Coronary artery (tissue), 2 donors: Measurements from ENCODE around the gene ZNF555.
A peak's percentile ranks its signal among the peaks of the same experiment; 100 is the strongest.

Source experiments
- DNase-seq: peaks from one replicate; pipeline ENCODE4 v3.0.0-alpha.2; 2017; ENCODE audit warnings: low spot score
- H3K27ac ChIP-seq, 2 donors: fragments of 200-600 bp; sonication (generic); one replicate each; pipeline ENCODE4 v1.5.1; 2016 to 2019
- H3K4me3 ChIP-seq: fragments of 200-600 bp; sonication (generic); 2 replicates; pipeline ENCODE4 v1.5.1; 2016; ENCODE audit warnings: mild to moderate bottlenecking, moderate library complexity
- CTCF ChIP-seq: fragments of 200-600 bp; sonication (generic); IDR thresholded peaks from one replicate; pipeline ENCODE4 v1.5.1; 2019; ENCODE audit warnings: antibody characterized with exemption

ZNF555 gene

GRCh38 chr19:2837430-2837829, 3.8 kb upstream of the ZNF555 start:
- no peak for TF ChIP-seq CTCF
- Histone ChIP-seq H3K4me3 (no peak overlapping the region), H3K27ac (no peak overlapping the region)
- DNase-seq = no peak

GRCh38 chr19:2841855-2842574, 740 bp downstream of the ZNF555 start:
- no peak for TF ChIP-seq CTCF
- peak overlapping the region; percentile 88 for H3K4me3 ChIP-seq
- no peak for DNase-seq
- H3K27ac ChIP-seq = peak overlapping the region; percentile 92 to 99

DNA sequence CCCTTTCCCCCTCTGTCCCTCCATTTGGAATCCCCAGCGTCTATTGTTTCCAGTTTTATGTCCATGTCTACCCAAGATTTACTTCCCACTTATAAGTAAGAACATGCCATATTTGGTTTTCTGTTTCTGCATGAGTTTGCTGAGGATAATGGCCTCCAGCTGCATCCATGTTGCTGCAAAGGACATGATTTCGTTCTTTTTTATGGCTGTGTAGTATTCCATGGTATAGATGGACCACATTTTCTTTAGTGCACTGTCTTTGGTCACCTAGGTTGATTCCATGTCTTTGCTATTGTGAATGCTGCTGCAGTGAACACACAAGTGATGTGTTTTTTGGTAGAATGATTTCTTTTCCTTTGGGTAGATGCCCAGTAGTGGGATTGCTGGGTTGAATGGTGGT, 3.8 kb downstream of the ZNF555 start:
- H3K4me3 ChIP-seq = no peak overlapping the region
- no peak overlapping the region for H3K27ac ChIP-seq
- no peak for DNase-seq
- TF ChIP-seq CTCF = no peak

DNA sequence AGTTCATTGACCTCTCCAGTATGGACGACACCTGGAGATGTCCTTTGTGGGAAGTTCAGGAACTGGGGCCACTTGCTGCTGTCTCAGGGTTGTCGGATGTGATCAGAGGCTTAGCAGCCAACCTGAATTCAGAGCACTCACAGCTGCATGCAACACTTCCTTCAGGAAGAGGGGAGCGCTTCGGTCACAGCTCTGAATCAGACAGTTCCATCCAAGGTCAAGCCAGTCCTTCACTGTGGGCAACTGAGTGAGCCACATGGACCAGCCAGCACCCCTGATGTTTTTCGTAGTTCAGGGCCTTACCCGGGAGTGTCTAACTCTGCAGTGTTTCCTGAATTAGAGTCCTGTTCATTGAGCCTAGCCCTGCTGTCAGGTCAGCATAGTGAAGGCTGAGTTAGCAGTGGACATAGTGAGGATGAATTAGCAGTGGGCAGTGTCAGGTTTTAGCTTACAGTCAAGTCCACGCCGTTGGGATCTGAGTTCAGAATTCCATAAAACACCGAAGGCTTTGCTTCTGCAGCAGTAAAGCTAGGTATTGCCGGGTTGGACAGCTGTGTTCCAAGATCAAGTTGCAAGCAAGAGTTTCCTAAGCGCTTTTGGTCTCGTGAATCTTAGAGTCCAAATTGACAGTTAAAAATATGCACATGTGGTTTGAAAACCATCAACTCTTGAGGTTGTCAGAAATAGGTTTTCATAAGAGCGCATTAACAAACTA, 5.1 kb downstream of the ZNF555 start:
- Histone ChIP-seq H3K4me3 (no peak overlapping the region), H3K27ac (no peak overlapping the region)
- no peak for TF ChIP-seq CTCF
- no peak for DNase-seq

DNA sequence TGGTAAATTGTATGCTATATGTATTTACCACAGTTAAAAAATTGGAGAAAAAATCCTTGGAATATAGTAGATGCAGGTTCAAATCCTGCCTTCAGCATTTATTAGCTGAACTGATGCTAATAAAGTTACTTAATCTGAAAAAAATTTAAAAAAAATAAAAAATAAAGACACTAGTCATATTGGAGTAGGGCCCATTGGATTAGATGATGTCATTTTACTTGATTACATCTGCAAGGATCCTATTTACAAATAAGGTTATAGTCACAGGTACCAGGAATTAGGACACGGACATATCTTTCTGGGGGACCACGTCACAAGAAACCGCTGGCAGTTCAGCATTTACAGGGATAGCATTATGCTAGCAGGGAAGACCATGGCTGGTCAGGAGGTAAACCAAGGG, 6.2 kb downstream of the ZNF555 start:
- Histone ChIP-seq H3K4me3 (no peak overlapping the region), H3K27ac (no peak overlapping the region)
- TF ChIP-seq CTCF = no peak
- DNase-seq = no peak

DNA sequence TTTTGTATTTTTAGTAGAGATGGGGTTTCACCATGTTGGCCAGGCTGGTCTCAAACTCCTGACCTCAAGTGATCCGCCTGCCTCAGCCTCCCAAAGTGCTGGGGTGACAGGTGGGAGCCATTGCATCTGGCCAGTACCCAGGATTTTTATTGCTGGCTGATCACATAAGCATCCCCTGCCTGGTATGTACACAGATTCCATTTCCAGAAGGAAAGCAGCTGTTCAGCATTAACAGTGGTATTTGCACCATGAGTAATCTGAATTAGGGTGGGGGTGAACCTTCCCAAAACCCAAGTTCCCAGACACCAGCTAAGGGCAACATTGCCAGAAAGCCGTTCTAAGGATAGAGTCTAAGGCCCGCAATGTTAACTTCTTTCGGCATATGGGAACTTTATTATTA, 7.3 kb downstream of the ZNF555 start:
- no peak for DNase-seq
- Histone ChIP-seq H3K27ac (no peak overlapping the region), H3K4me3 (no peak overlapping the region)
- no peak for TF ChIP-seq CTCF
